Osteoblast (primary cell): ENCODE results near the gene RCAN1. TPM values are rescaled to one million over a fixed set of nuclear protein-coding genes. Genes with fewer than 3 reads are reported as not detected.

Experiments
- DNase-seq: peaks from one replicate; pipeline ENCODE4 v3.0.0; 2011; ENCODE audit warnings: low spot score, mixed read lengths; ENCODE audit not compliant: insufficient read length; ENCODE audit errors: missing footprints
- H2AFZ ChIP-seq: 2 replicates; pipeline ENCODE4 v1.6.0; 2011; ENCODE audit warnings: mild to moderate bottlenecking, low read length
- H3K27ac ChIP-seq: 2 replicates; pipeline ENCODE4 v1.5.1; 2011; ENCODE audit warnings: mild to moderate bottlenecking, low read depth, low read length, moderate library complexity
- H3K27me3 ChIP-seq: 2 replicates; pipeline ENCODE4 v1.6.0; 2012; ENCODE audit warnings: mild to moderate bottlenecking, control low read depth, inconsistent platforms, low read length, moderate library complexity; ENCODE audit not compliant: insufficient read depth
- H3K36me3 ChIP-seq: 2 replicates; pipeline ENCODE4 v1.5.1; 2011; ENCODE audit warnings: mild to moderate bottlenecking, low read length, control low read depth, moderate library complexity; ENCODE audit not compliant: insufficient read depth
- H3K4me1 ChIP-seq: 2 replicates; pipeline ENCODE4 v1.5.1; 2011; ENCODE audit warnings: mild to moderate bottlenecking, low read length, control low read depth, moderate library complexity; ENCODE audit not compliant: insufficient read depth
- H3K4me2 ChIP-seq: 2 replicates; pipeline ENCODE4 v1.6.0; 2011; ENCODE audit warnings: mild to moderate bottlenecking, low read length; ENCODE audit not compliant: insufficient read depth
- H3K4me3 ChIP-seq: fragments of 200-600 bp; sonication (generic); 3 replicates; pipeline ENCODE4 v1.5.1; 2012; ENCODE audit warnings: mild to moderate bottlenecking, low read length, inconsistent platforms; ENCODE audit not compliant: insufficient read depth
- H3K79me2 ChIP-seq: 2 replicates; pipeline ENCODE4 v1.6.0; 2012; ENCODE audit warnings: mild to moderate bottlenecking, low read length, control low read depth, inconsistent platforms; ENCODE audit not compliant: insufficient read depth
- H3K9me3 ChIP-seq: 2 replicates; pipeline ENCODE4 v1.5.1; 2011; ENCODE audit warnings: low read depth, low read length, control low read depth
- H4K20me1 ChIP-seq: 2 replicates; pipeline ENCODE4 v1.6.0; 2012; ENCODE audit warnings: mild to moderate bottlenecking, low read length, control low read depth; ENCODE audit not compliant: insufficient read depth
- total RNA-seq: library from RNA; depleted of rRNA; stranded (reverse); fragments of >200 nt; gene quantifications from 2 replicates; pipeline ENCODE4 v1.2.3, GENCODE V29; 2012
- TF ChIP-seq, protein P1 (sequence below): IDR thresholded peaks from 2 replicates; pipeline ENCODE4 v1.5.1; 2011; ENCODE audit warnings: mild to moderate bottlenecking, low read depth, low read length, moderate library complexity; ENCODE audit errors: extremely low read depth

The RCAN1 gene
- total RNA-seq, 1 donor: 103 TPM

DNA sequence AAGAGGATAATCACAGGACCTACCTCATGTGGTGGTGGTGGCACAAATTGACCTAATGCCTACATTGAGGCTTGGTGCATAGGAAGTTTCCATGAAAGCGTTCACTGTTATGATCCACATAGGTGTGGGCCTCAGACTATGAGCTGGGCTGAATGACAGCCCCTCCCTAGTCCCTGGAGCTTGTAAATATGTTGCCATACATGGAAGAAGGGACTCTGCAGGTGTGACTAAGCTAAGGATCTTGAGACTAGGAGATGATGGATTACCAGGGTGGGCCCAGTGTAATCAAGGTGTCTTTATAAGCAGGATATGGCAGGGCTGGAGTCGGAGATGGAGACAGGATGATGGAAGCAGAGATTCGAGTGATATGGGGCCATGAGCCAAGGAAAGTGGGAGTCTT, 71.9 kb downstream of the RCAN1 start:
- H3K4me2 ChIP-seq: no peak overlapping the region
- no peaks in the 10 kb centered on the region for H3K36me3 ChIP-seq
- H3K27me3 ChIP-seq: no peaks in the 10 kb centered on the region
- H4K20me1 ChIP-seq: no peaks in the 10 kb centered on the region
- no peaks in the 10 kb centered on the region for H3K9me3 ChIP-seq
- H3K4me1 ChIP-seq: peaks cover 34% of the 10 kb centered on the region
- no peak overlapping the region for H3K4me3 ChIP-seq
- H2AFZ ChIP-seq: no peak overlapping the region
- DNase-seq: no peak
- H3K79me2 ChIP-seq: peaks cover 6% of the 10 kb centered on the region
- H3K27ac ChIP-seq: no peak overlapping the region
- TF ChIP-seq, protein P1, sequence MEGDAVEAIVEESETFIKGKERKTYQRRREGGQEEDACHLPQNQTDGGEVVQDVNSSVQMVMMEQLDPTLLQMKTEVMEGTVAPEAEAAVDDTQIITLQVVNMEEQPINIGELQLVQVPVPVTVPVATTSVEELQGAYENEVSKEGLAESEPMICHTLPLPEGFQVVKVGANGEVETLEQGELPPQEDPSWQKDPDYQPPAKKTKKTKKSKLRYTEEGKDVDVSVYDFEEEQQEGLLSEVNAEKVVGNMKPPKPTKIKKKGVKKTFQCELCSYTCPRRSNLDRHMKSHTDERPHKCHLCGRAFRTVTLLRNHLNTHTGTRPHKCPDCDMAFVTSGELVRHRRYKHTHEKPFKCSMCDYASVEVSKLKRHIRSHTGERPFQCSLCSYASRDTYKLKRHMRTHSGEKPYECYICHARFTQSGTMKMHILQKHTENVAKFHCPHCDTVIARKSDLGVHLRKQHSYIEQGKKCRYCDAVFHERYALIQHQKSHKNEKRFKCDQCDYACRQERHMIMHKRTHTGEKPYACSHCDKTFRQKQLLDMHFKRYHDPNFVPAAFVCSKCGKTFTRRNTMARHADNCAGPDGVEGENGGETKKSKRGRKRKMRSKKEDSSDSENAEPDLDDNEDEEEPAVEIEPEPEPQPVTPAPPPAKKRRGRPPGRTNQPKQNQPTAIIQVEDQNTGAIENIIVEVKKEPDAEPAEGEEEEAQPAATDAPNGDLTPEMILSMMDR: no peak

DNA sequence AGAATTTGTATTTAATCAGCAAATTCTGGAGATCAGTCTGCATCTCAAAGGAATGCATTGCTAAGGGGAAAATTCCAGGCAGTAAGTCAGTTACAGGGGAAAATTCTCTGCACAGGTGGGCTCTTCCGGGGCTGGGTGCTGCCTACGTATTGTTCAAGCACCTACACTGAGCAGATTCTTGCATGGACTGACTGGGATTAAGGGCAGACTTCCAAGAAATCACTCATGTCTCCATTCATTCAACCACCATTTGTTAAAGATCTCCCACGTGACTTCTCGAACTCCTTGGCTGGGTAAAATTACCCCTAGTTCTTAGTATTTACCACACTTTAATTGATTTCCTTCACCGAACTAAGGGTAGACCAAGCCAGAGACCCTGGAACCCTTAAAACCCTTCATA, 74.7 kb downstream of the RCAN1 start:
- Histone ChIP-seq H3K4me1 (peaks cover 34% of the 10 kb centered on the region), H3K27me3 (no peaks in the 10 kb centered on the region), H3K27ac (no peak overlapping the region), H3K4me3 (no peak overlapping the region), H3K9me3 (no peaks in the 10 kb centered on the region), H4K20me1 (no peaks in the 10 kb centered on the region), H3K36me3 (no peaks in the 10 kb centered on the region), H3K4me2 (no peak overlapping the region), H2AFZ (no peak overlapping the region), H3K79me2 (peaks cover 2% of the 10 kb centered on the region)
- no peak for DNase-seq
- TF ChIP-seq, protein P1: no peak

DNA sequence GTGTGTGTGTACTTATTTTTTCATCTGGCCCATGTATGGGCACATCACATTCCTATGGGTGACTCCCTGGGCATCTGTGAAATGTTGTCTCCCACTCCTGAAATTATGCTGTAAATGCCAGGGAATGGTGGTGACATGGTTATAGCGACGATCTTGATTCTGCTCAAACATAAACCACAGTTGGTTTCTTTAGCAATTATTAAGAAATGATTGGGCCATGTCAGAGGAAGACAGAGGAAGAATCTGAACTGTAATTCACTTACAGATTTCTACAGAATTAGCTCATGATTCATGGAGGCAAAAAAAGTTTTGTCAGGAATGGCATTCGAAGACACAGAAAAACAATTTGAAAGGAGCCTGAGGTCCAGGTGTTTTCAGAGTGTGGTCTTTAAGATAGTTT, 77.1 kb downstream of the RCAN1 start:
- H3K4me3 ChIP-seq: no peak overlapping the region
- H3K27me3 ChIP-seq: no peaks in the 10 kb centered on the region
- H2AFZ ChIP-seq: peak overlapping the region; percentile 25
- H3K4me2 ChIP-seq: no peak overlapping the region
- peak overlapping the region; percentile 71 for H3K27ac ChIP-seq
- TF ChIP-seq, protein P1: no peak
- no peaks in the 10 kb centered on the region for H3K79me2 ChIP-seq
- H3K4me1 ChIP-seq: peaks cover 30% of the 10 kb centered on the region
- no peaks in the 10 kb centered on the region for H3K9me3 ChIP-seq
- peak; percentile 66 for DNase-seq
- H4K20me1 ChIP-seq: no peaks in the 10 kb centered on the region
- H3K36me3 ChIP-seq: no peaks in the 10 kb centered on the region

DNA sequence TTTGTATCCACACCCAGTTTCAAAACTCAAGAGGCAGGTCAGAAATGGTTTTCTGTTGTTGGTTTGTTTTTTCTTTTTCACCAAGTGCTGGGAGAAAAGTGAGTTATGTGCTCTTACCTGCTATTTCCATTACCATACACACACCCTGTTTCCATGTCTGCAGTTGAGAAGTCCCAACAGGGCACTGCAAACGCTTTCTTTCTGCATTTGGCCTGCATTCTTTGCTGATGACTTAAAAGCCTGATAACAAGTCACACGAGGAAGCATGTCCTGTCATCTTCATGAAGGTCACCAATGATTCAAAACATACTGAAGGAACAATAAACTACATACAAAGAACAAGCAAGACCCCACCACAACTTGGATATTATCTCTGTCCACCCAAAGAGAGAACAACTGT, 78.1 kb downstream of the RCAN1 start:
- Histone ChIP-seq H3K4me2 (no peak overlapping the region), H3K4me3 (no peak overlapping the region), H3K9me3 (no peaks in the 10 kb centered on the region), H4K20me1 (no peaks in the 10 kb centered on the region), H3K27ac (peak overlapping the region; percentile 71), H3K4me1 (peaks cover 30% of the 10 kb centered on the region), H3K79me2 (no peaks in the 10 kb centered on the region), H3K36me3 (no peaks in the 10 kb centered on the region), H2AFZ (no peak overlapping the region), H3K27me3 (no peaks in the 10 kb centered on the region)
- TF ChIP-seq, protein P1: no peak
- DNase-seq: peak; percentile 73
